Measurements from ENCODE around the gene ZNF212.
A peak's percentile ranks its signal among the peaks of the same experiment; 100 is the strongest.
"Not testable (repeated sequence)": the region's sequence is repeated elsewhere in the genome, so short reads cannot be mapped to it uniquely, and the experiment has no call there.

The ZNF212 gene

GRCh38 chr7:149254181-149254858 lies 14.9 kb downstream of the ZNF212 start:
- Mint-ChIP-seq H3K4me3 (no peak overlapping the region), H3K36me3 (ENCODE audit: low read depth) (peaks cover 24% of the 10 kb centered on the region), H3K27ac (no peak overlapping the region), H3K4me1 (ENCODE audit: low read depth) (no peaks in the 10 kb centered on the region), H3K9me3 (no peaks in the 10 kb centered on the region), H3K27me3 (ENCODE audit: low read depth) (no peaks in the 10 kb centered on the region)

- no peaks in the 10 kb centered on the region for H3K27me3 Mint-ChIP-seq (ENCODE audit: low read depth)
- no peak overlapping the region for H3K27ac Mint-ChIP-seq
- no peaks in the 10 kb centered on the region for H3K9me3 Mint-ChIP-seq
- peaks cover 24% of the 10 kb centered on the region for H3K36me3 Mint-ChIP-seq (ENCODE audit: low read depth)
- H3K4me1 Mint-ChIP-seq (ENCODE audit: low read depth): no peaks in the 10 kb centered on the region
- no peak overlapping the region for H3K4me3 Mint-ChIP-seq
Observed at GRCh38 chr7:149255174-149255573, 15.7 kb downstream of the ZNF212 start.

- Mint-ChIP-seq H3K27me3 (ENCODE audit: low read depth) (no peaks in the 10 kb centered on the region), H3K4me1 (ENCODE audit: low read depth) (peaks cover under 1% of the 10 kb centered on the region), H3K9me3 (no peaks in the 10 kb centered on the region), H3K4me3 (no peak overlapping the region), H3K27ac (no peak overlapping the region), H3K36me3 (ENCODE audit: low read depth) (peaks cover 19% of the 10 kb centered on the region)
Observed at GRCh38 chr7:149256568-149256967, 17.1 kb downstream of the ZNF212 start.

GRCh38 chr7:149257146-149257545 lies 17.7 kb downstream of the ZNF212 start:
- no peaks in the 10 kb centered on the region for H3K9me3 Mint-ChIP-seq
- H3K27ac Mint-ChIP-seq: no peak overlapping the region
- peaks cover 17% of the 10 kb centered on the region for H3K36me3 Mint-ChIP-seq (ENCODE audit: low read depth)
- H3K27me3 Mint-ChIP-seq (ENCODE audit: low read depth): no peaks in the 10 kb centered on the region
- H3K4me3 Mint-ChIP-seq: no peak overlapping the region
- peaks cover 2% of the 10 kb centered on the region for H3K4me1 Mint-ChIP-seq (ENCODE audit: low read depth)

- Mint-ChIP-seq H3K9me3 (no peaks in the 10 kb centered on the region), H3K4me1 (ENCODE audit: low read depth) (peaks cover 18% of the 10 kb centered on the region), H3K27ac (peak overlapping the region; percentile 85), H3K36me3 (ENCODE audit: low read depth) (peaks cover 10% of the 10 kb centered on the region), H3K27me3 (ENCODE audit: low read depth) (no peaks in the 10 kb centered on the region), H3K4me3 (peak overlapping the region; percentile 82)
Observed at GRCh38 chr7:149261316-149261828, 21.9 kb downstream of the ZNF212 start.

GRCh38 chr7:149261829-149262617 lies 22.6 kb downstream of the ZNF212 start, which contains the start of gene ZNF783:
ZNF783 (plus strand) TSS chr7:149262196; CDS start chr7:149262334, 138 bp downstream.
- H3K9me3 Mint-ChIP-seq: no peaks in the 10 kb centered on the region
- H3K27ac Mint-ChIP-seq: peak within 1 kb of the TSS; percentile 85
- peaks cover 18% of the 10 kb centered on the region for H3K4me1 Mint-ChIP-seq (ENCODE audit: low read depth)
- H3K27me3 Mint-ChIP-seq (ENCODE audit: low read depth): no peaks in the 10 kb centered on the region
- peak within 1 kb of the TSS; percentile 82 for H3K4me3 Mint-ChIP-seq
- H3K36me3 Mint-ChIP-seq (ENCODE audit: low read depth): peaks cover 15% of the 10 kb centered on the region

DNA sequence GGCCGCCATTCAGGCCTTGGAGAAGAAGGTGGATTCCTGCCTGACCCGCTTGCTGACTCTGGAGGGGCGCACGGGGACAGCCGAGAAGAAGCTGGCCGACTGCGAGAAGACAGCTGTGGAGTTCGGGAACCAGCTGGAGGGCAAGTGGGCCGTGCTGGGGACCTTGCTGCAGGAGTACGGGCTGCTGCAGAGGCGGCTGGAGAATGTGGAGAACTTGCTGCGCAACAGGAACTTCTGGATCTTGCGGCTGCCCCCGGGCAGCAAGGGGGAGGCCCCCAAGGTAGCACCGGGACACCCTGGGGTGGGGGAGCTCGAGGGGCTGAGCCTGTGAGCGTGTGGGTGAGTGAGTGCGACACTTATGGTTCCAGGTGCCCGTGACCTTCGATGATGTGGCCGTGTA lies 27.0 kb downstream of the ZNF212 start:
- H3K4me1 Mint-ChIP-seq (ENCODE audit: low read depth): peaks cover 18% of the 10 kb centered on the region
- H3K27me3 Mint-ChIP-seq (ENCODE audit: low read depth): no peaks in the 10 kb centered on the region
- no peaks in the 10 kb centered on the region for H3K9me3 Mint-ChIP-seq
- peaks cover 35% of the 10 kb centered on the region for H3K36me3 Mint-ChIP-seq (ENCODE audit: low read depth)
- H3K4me3 Mint-ChIP-seq: no peak overlapping the region
- no peak overlapping the region for H3K27ac Mint-ChIP-seq

DNA sequence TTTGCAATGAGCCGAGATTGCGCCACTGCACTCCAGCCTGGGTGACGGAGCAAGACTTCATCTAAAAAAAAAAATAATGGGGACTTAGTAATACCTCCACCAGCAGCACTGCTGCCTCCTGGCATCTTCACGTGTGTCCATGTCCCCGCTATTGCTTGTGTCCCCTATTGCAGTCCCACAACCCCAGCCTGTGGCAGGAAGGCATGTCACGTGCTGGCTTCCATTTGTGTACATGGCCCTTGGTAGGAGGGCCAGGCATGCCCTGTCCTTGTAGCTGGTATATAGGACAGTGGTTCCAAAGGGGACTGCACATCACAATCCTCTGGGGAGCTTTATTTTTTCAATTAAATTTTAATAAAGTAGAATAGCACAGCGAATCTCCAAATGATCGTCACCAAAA lies 28.3 kb downstream of the ZNF212 start:
- Mint-ChIP-seq H3K4me1 (ENCODE audit: low read depth) (peaks cover 15% of the 10 kb centered on the region), H3K27ac (no peak overlapping the region), H3K27me3 (ENCODE audit: low read depth) (no peaks in the 10 kb centered on the region), H3K36me3 (ENCODE audit: low read depth) (peaks cover 35% of the 10 kb centered on the region), H3K4me3 (no peak overlapping the region), H3K9me3 (no peaks in the 10 kb centered on the region)

GRCh38 chr7:149274424-149274823 lies 35.0 kb downstream of the ZNF212 start:
- not testable (repeated sequence) for H3K4me3 Mint-ChIP-seq; H3K27me3 Mint-ChIP-seq (ENCODE audit: low read depth); H3K9me3 Mint-ChIP-seq; H3K4me1 Mint-ChIP-seq (ENCODE audit: low read depth); H3K27ac Mint-ChIP-seq
- H3K36me3 Mint-ChIP-seq (ENCODE audit: low read depth): peaks cover 37% of the 10 kb centered on the region

DNA sequence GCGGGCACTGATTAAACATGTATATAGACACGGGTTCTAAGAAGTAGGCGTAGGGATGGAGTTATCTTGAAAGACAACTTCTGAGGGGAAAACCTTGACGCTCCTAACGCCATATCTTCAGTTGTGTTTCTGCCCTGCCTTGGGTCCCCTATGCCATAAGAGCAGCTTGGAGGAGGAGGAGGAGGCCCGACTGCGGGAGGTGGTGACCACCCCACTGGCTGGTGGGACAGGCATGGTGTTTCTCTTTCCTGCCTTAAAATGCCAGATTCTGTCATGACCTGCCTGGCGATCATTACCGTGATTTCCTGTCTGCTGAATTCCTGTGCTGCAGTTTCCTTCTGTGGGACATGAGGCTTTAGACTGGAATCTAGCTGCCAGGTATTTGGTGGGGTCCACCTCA lies 38.4 kb downstream of the ZNF212 start:
- Mint-ChIP-seq H3K9me3 (no peaks in the 10 kb centered on the region), H3K4me3 (no peak overlapping the region), H3K36me3 (ENCODE audit: low read depth) (peaks cover 35% of the 10 kb centered on the region), H3K27ac (no peak overlapping the region), H3K27me3 (ENCODE audit: low read depth) (no peaks in the 10 kb centered on the region), H3K4me1 (ENCODE audit: low read depth) (peaks cover 3% of the 10 kb centered on the region)

DNA sequence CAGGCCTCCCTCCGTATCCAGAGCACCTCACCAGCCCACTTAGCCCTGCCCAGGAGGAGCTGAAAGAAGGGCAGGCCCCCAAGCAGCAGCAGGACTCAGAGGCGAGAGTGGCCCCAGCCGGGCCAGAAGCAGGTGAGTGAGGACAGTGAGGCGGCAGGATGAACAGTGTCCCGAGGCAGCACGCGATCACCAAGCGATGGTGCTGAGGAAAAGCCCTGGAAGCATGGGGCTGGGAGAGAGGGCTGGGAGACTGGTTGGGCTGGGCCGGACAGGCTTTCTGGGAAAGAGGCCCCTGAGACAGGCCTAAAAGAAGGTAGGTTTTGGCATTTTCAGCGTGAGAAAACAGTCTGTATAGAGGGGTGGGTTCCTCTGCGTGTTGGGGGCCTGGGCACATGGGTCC lies 38.9 kb downstream of the ZNF212 start:
- H3K27ac Mint-ChIP-seq: no peak overlapping the region
- H3K4me1 Mint-ChIP-seq (ENCODE audit: low read depth): peaks cover 3% of the 10 kb centered on the region
- H3K4me3 Mint-ChIP-seq: no peak overlapping the region
- H3K36me3 Mint-ChIP-seq (ENCODE audit: low read depth): peaks cover 30% of the 10 kb centered on the region
- no peaks in the 10 kb centered on the region for H3K27me3 Mint-ChIP-seq (ENCODE audit: low read depth)
- no peaks in the 10 kb centered on the region for H3K9me3 Mint-ChIP-seq

- H3K27me3 Mint-ChIP-seq (ENCODE audit: low read depth): no peaks in the 10 kb centered on the region
Observed at GRCh38 chr7:149279111-149279743, 39.8 kb downstream of the ZNF212 start.

GRCh38 chr7:149280151-149280550 lies 40.7 kb downstream of the ZNF212 start:
- H3K27me3 Mint-ChIP-seq (ENCODE audit: low read depth): no peaks in the 10 kb centered on the region
- no peaks in the 10 kb centered on the region for H3K9me3 Mint-ChIP-seq
- peaks cover 22% of the 10 kb centered on the region for H3K36me3 Mint-ChIP-seq (ENCODE audit: low read depth)
- H3K4me1 Mint-ChIP-seq (ENCODE audit: low read depth): peaks cover 9% of the 10 kb centered on the region
- H3K27ac Mint-ChIP-seq: no peak overlapping the region
- H3K4me3 Mint-ChIP-seq: no peak overlapping the region

More at GRCh38 chr7:149279111-149279743, 39.8 kb downstream of the ZNF212 start:
- Mint-ChIP-seq H3K9me3 (no peaks in the 10 kb centered on the region), H3K4me1 (ENCODE audit: low read depth) (peaks cover 3% of the 10 kb centered on the region), H3K36me3 (ENCODE audit: low read depth) (peaks cover 25% of the 10 kb centered on the region), H3K27ac (no peak overlapping the region), H3K4me3 (no peak overlapping the region)

GRCh38 chr7:149280661-149281507 lies 41.4 kb downstream of the ZNF212 start:
- no peaks in the 10 kb centered on the region for H3K9me3 Mint-ChIP-seq
- no peak overlapping the region for H3K4me3 Mint-ChIP-seq
- H3K36me3 Mint-ChIP-seq (ENCODE audit: low read depth): peaks cover 24% of the 10 kb centered on the region
- H3K4me1 Mint-ChIP-seq (ENCODE audit: low read depth): peaks cover 13% of the 10 kb centered on the region
- no peaks in the 10 kb centered on the region for H3K27me3 Mint-ChIP-seq (ENCODE audit: low read depth)
- H3K27ac Mint-ChIP-seq: no peak overlapping the region
